Smooth muscle cell (in vitro differentiated cells): Measurements from ENCODE around the gene COG7. TPM values are rescaled to one million over a fixed set of nuclear protein-coding genes. Genes with fewer than 3 reads are reported as not detected.

ENCODE experiments used
- DNase-seq: peaks from one replicate; lab custom pipeline; 2025; ENCODE audit not compliant: unreplicated experiment; lab: John Stamatoyannopoulos, UW
- H2AFZ ChIP-seq: fragments of 200-600 bp; sonication (generic); 2 replicates; pipeline ENCODE4 v1.6.0; 2016; ENCODE audit warnings: antibody characterized with exemption, low read depth, mild to moderate bottlenecking
- H3F3A ChIP-seq: fragments of 200-600 bp; sonication (generic); 2 replicates; pipeline ENCODE4 v1.6.0; 2017; ENCODE audit warnings: antibody characterized with exemption, low read depth
- H3K27ac ChIP-seq: fragments of 200-600 bp; sonication (generic); 2 replicates; pipeline ENCODE4 v1.5.1; 2016; ENCODE audit warnings: low read depth, mild to moderate bottlenecking
- H3K27me3 ChIP-seq: fragments of 200-600 bp; sonication (generic); 2 replicates; pipeline ENCODE4 v1.6.1; 2016; ENCODE audit warnings: low read depth, mild to moderate bottlenecking
- H3K36me3 ChIP-seq: fragments of 200-600 bp; sonication (generic); 2 replicates; pipeline ENCODE4 v1.5.1; 2016; ENCODE audit warnings: low read depth
- H3K4me1 ChIP-seq: fragments of 200-600 bp; sonication (generic); 2 replicates; pipeline ENCODE4 v1.5.1; 2016; ENCODE audit warnings: low read depth
- H3K4me2 ChIP-seq: fragments of 200-600 bp; sonication (generic); 2 replicates; pipeline ENCODE4 v1.6.0; 2016; ENCODE audit warnings: mild to moderate bottlenecking
- H3K4me3 ChIP-seq: fragments of 200-600 bp; sonication (generic); 2 replicates; pipeline ENCODE4 v1.5.1; 2016; ENCODE audit warnings: mild to moderate bottlenecking
- H3K79me2 ChIP-seq: fragments of 200-600 bp; sonication (generic); 2 replicates; pipeline ENCODE4 v1.6.0; 2016; ENCODE audit warnings: low read depth, mild to moderate bottlenecking
- H3K9ac ChIP-seq: fragments of 200-600 bp; sonication (generic); 2 replicates; pipeline ENCODE4 v1.6.0; 2016; ENCODE audit warnings: low read depth
- H3K9me3 ChIP-seq: fragments of 200-600 bp; sonication (generic); replicated peaks from 2 replicates; pipeline ENCODE4 v1.5.1; 2016; ENCODE audit warnings: low read depth
- H4K20me1 ChIP-seq: fragments of 200-600 bp; sonication (generic); 2 replicates; pipeline ENCODE4 v1.6.0; 2016; ENCODE audit warnings: low read depth
- WGBS: methylation state at CpG from one replicate; pipeline ENCODE4 v1.1.7; 2016; ENCODE audit warnings: low lambda C conversion rate; 5-methylcytosine and 5-hydroxymethylcytosine counted together
- polyA plus RNA-seq: library from polyadenylated mRNA; unstranded; fragments of >200 nt; fragmentation: Nextera tagmentation; extraction: Ambion mirVana; gene quantifications from 2 replicates; pipeline ENCODE4 v1.2.1, GENCODE V29; 2016
- total RNA-seq: library from RNA; depleted of rRNA; stranded (reverse); fragments of >200 nt; gene quantifications from 2 replicates; pipeline ENCODE4 v1.2.3, GENCODE V29; 2014
- TF ChIP-seq, protein P1 (sequence below): fragments of 200-600 bp; sonication (generic); IDR thresholded peaks from 2 replicates; pipeline ENCODE4 v1.5.1; 2017; ENCODE audit warnings: borderline replicate concordance, mild to moderate bottlenecking, antibody characterized with exemption; ENCODE audit not compliant: insufficient read depth, poor library complexity, severe bottlenecking

The COG7 gene
- total and polyA plus RNA-seq, 2 experiments from 2014 or later, result 17.2 to 17.6 TPM

DNA sequence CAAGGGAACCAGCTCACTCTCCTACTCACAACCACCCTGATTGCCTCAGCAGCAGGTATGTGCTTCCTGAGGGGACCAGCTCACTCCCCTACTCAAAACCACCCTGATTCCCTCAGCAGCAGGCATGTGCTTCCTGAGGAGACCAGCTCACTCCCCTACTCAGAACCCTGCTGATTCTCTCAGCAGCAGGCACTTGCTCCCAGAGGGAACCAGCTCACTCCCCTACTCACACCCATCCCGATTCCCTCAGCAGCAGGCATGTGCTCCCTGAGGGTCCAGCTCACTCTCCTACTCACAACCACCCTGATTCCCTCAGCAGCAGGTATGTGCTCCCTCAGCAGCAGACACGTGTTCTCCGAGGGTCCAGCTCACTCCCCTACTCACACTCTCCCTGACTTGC is 26.1 kb upstream of the COG7 start:
- H3K4me3 ChIP-seq, result no peak overlapping the region
- no peaks in the 10 kb centered on the region for H3K4me1 ChIP-seq
- no peaks in the 10 kb centered on the region for H3K79me2 ChIP-seq
- no peak overlapping the region for H3K27ac ChIP-seq
- DNase-seq, result no peak
- TF ChIP-seq, protein P1, sequence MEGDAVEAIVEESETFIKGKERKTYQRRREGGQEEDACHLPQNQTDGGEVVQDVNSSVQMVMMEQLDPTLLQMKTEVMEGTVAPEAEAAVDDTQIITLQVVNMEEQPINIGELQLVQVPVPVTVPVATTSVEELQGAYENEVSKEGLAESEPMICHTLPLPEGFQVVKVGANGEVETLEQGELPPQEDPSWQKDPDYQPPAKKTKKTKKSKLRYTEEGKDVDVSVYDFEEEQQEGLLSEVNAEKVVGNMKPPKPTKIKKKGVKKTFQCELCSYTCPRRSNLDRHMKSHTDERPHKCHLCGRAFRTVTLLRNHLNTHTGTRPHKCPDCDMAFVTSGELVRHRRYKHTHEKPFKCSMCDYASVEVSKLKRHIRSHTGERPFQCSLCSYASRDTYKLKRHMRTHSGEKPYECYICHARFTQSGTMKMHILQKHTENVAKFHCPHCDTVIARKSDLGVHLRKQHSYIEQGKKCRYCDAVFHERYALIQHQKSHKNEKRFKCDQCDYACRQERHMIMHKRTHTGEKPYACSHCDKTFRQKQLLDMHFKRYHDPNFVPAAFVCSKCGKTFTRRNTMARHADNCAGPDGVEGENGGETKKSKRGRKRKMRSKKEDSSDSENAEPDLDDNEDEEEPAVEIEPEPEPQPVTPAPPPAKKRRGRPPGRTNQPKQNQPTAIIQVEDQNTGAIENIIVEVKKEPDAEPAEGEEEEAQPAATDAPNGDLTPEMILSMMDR, result no peak
- no peak overlapping the region for H2AFZ ChIP-seq
- no peaks in the 10 kb centered on the region for H3K27me3 ChIP-seq
- no peaks in the 10 kb centered on the region for H3K9me3 ChIP-seq
- no peaks in the 10 kb centered on the region for H4K20me1 ChIP-seq
- peaks cover 5% of the 10 kb centered on the region for H3K36me3 ChIP-seq
- H3F3A ChIP-seq, result no peaks in the 10 kb centered on the region
- WGBS, result 100% methylated on average over 3 of the region's 3 CpGs
- H3K4me2 ChIP-seq, result no peak overlapping the region
- no peak overlapping the region for H3K9ac ChIP-seq

DNA sequence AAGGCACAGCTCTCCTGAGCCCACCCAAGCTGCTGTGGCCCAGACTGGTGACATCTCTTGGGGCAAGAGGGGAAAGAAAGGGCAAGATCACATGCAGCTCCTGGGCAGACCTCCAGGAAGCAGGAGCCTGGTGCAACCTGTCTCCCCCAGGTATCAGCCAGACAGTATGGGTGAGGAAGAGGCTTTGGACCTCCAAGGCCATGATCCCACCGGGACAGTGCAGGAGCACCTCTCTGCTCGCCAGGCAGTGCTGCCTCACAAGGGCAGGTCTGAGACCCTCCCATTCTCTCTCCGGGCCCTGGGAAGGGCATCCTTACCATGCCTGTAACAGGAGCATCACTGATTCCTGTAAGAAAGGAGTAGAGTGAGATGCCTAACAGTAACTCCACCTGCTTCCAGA is 25.6 kb upstream of the COG7 start:
- H3K36me3 ChIP-seq, result peaks cover 5% of the 10 kb centered on the region
- no peaks in the 10 kb centered on the region for H3F3A ChIP-seq
- H4K20me1 ChIP-seq, result no peaks in the 10 kb centered on the region
- no peak overlapping the region for H3K4me3 ChIP-seq
- no peak overlapping the region for H3K4me2 ChIP-seq
- no peaks in the 10 kb centered on the region for H3K4me1 ChIP-seq
- H3K79me2 ChIP-seq, result no peaks in the 10 kb centered on the region
- TF ChIP-seq, protein P1, result no peak
- no peak for DNase-seq
- WGBS, result 95% methylated on average over 3 of the region's 3 CpGs
- H3K9ac ChIP-seq, result no peak overlapping the region
- H2AFZ ChIP-seq, result no peak overlapping the region
- no peaks in the 10 kb centered on the region for H3K27me3 ChIP-seq
- H3K27ac ChIP-seq, result no peak overlapping the region
- H3K9me3 ChIP-seq, result no peaks in the 10 kb centered on the region

DNA sequence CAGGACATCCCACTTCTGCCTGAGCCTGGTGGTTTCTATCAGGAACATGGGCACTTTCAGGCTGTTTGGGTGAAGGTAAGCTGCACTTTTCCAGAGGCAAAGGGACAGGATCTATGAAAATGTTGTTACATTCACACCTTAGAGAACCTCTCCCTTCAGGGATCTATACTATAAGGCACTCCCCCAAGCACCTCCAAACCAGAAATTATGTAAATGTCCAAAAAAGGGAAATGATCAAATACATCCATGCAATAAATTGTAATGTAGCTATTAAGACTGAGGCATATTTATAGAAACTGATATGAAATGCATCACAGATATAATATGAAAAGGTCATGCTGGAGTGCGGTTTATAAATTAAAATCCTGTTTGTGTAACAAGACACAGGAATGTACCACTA is 23.3 kb upstream of the COG7 start:
- Histone ChIP-seq H3K36me3 (peaks cover 5% of the 10 kb centered on the region), H3F3A (no peaks in the 10 kb centered on the region), H3K4me3 (no peak overlapping the region), H3K4me2 (no peak overlapping the region), H3K27ac (no peak overlapping the region), H4K20me1 (no peaks in the 10 kb centered on the region), H3K4me1 (no peaks in the 10 kb centered on the region), H3K79me2 (no peaks in the 10 kb centered on the region), H2AFZ (no peak overlapping the region), H3K27me3 (no peaks in the 10 kb centered on the region), H3K9ac (no peak overlapping the region), H3K9me3 (no peaks in the 10 kb centered on the region)
- 95% methylated on average over 1 of the region's 1 CpG for WGBS
- TF ChIP-seq, protein P1, result no peak
- DNase-seq, result no peak

DNA sequence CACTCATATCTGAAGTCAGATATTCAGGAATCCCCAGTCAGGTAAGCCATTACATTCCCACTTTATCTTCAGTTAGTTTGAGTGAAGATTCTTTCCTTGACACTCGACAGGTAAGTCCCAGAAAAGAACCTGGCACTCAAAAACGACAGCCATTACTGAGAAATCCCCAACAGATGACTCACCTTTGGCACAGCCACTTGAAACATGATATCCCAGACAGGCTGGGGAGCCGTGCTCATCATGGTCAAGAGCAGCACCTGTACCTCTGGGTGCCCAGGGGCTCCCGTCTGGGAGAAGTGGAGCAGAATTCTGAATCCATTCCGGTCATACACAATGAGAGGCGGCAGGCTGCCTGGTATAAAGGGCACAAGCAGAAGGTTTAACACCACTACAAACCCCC is 16.8 kb upstream of the COG7 start:
- Histone ChIP-seq H3K4me3 (no peak overlapping the region), H3K27me3 (no peaks in the 10 kb centered on the region), H3K9me3 (no peaks in the 10 kb centered on the region), H3K9ac (no peak overlapping the region), H3K79me2 (no peaks in the 10 kb centered on the region), H4K20me1 (no peaks in the 10 kb centered on the region), H3F3A (no peaks in the 10 kb centered on the region), H3K27ac (peak overlapping the region; percentile 60), H2AFZ (no peak overlapping the region), H3K4me1 (no peaks in the 10 kb centered on the region), H3K4me2 (no peak overlapping the region), H3K36me3 (peaks cover 6% of the 10 kb centered on the region)
- 84% methylated on average over 6 of the region's 6 CpGs for WGBS
- no peak for DNase-seq
- TF ChIP-seq, protein P1, result no peak
